K562 (cell line): Measurements from ENCODE around the gene RAX. TPM values are rescaled to one million over a fixed set of nuclear protein-coding genes. Genes with fewer than 3 reads are reported as not detected.

ENCODE experiments used
- ATAC-seq: fragments of 200-7000 bp; cut with Tn5 transposase; 3 replicates; pipeline ENCODE4 v1.9.1; 2020; ENCODE audit warnings: moderate library complexity
- BruUV-seq: library from RNA; stranded (reverse); fragments of 400-500 nt; replicated peaks from 2 replicates; lab custom pipeline; 2021; lab: Mats Ljungman, UMichigan
- CTCF ChIA-PET: fragments of 300-600 bp; formaldehyde crosslinking; extraction: SDS; loops from one replicate; lab custom pipeline; 2021; ENCODE audit warnings: low intra/inter-chr PET ratio; lab: Yijun Ruan, JAX
- POLR2A ChIA-PET: fragments of 300-600, 350-650 bp; sonication (Branson Sonifier 250); formaldehyde crosslinking; extraction: SDS; loops from one replicate; lab custom pipeline; 2021; ENCODE audit warnings: antibody characterized with exemption, inconsistent platforms; lab: Yijun Ruan, JAX
- DNase-seq, 4 experiments: peaks; one replicate each; pipeline versions ENCODE4 v3.0.0 to v3.0.0-alpha.2; 2011 to 2018; ENCODE audit warnings: low spot score in 3 of 4, mixed read lengths in 3 of 4; ENCODE audit errors: extremely low read depth in 1 of 4
- FAIRE-seq: peaks from 2 replicates; lab custom pipeline; 2011; peaks lifted over from hg19 to GRCh38; lab: Jason Lieb, UNC
- H2AFZ ChIP-seq: 2 replicates; pipeline ENCODE4 v1.6.0; 2011; ENCODE audit warnings: low read depth, low read length, control low read depth, inconsistent platforms
- H3K27ac ChIP-seq: fragments of 200-600 bp; 3 replicates; pipeline ENCODE4 v1.8.0; 2011; ENCODE audit warnings: low read depth, mild to moderate bottlenecking, control low read depth, inconsistent platforms, low read length, moderate library complexity, mixed read lengths; ENCODE audit errors: extremely low read depth
- H3K27me3 ChIP-seq, 2 experiments: fragments of 300-600 bp in 1 of 2; 2 replicates in 1 of 2; 3 replicates in 1 of 2; pipeline versions ENCODE4 v1.6.0 to v1.8.0; 2011; ENCODE audit warnings: inconsistent platforms in 2 of 2, low read length in 2 of 2, mild to moderate bottlenecking in 1 of 2, mixed read lengths in 1 of 2, moderate library complexity in 1 of 2; ENCODE audit not compliant: control insufficient read depth in 2 of 2, insufficient read depth in 2 of 2
- H3K36me3 ChIP-seq: fragments of 300-600 bp; 3 replicates; pipeline ENCODE4 v1.8.0; 2011; ENCODE audit warnings: mild to moderate bottlenecking, low read length, inconsistent platforms; ENCODE audit not compliant: control insufficient read depth, insufficient read depth
- H3K4me1 ChIP-seq, 2 experiments: fragments of 200-600 bp in 1 of 2; replicated peaks in 1 of 2; 2 replicates in 1 of 2; 3 replicates in 1 of 2; pipeline versions ENCODE4 v1.5.1 to v1.8.0; 2011; ENCODE audit warnings: inconsistent platforms in 2 of 2, low read length in 2 of 2, mild to moderate bottlenecking in 1 of 2, mixed read lengths in 1 of 2, moderate library complexity in 1 of 2; ENCODE audit not compliant: control insufficient read depth in 2 of 2, insufficient read depth in 2 of 2
- H3K4me2 ChIP-seq: 2 replicates; pipeline ENCODE4 v1.6.1; 2011; ENCODE audit warnings: low read length, control low read depth, inconsistent platforms, mixed read lengths; ENCODE audit not compliant: insufficient read depth
- H3K4me3 ChIP-seq: fragments of 200-600 bp; sonication (generic), shearing (Covaris generic); 2 replicates; pipeline ENCODE4 v1.5.1; 2016; ENCODE audit warnings: control low read depth, inconsistent platforms
- H3K79me2 ChIP-seq: fragments of 200-600 bp; 3 replicates; pipeline ENCODE4 v1.8.0; 2011; ENCODE audit warnings: low read length, inconsistent platforms; ENCODE audit not compliant: control insufficient read depth, insufficient read depth
- H3K9ac ChIP-seq, 2 experiments: 2 replicates each; pipeline versions ENCODE4 v1.6.0 to v1.6.1; 2011; ENCODE audit warnings: low read depth in 2 of 2, low read length in 2 of 2, control low read depth in 1 of 2, inconsistent platforms in 1 of 2, mild to moderate bottlenecking in 1 of 2, mixed read lengths in 1 of 2; ENCODE audit not compliant: insufficient read depth in 1 of 2
- H3K9me1 ChIP-seq: one replicate; pipeline ENCODE4 v1.6.0; 2011; ENCODE audit warnings: inconsistent platforms, mild to moderate bottlenecking, low read length, moderate library complexity; ENCODE audit not compliant: control insufficient read depth, insufficient read depth
- H3K9me3 ChIP-seq: replicated peaks from 2 replicates; pipeline ENCODE4 v1.5.1; 2011; ENCODE audit warnings: low read depth, low read length, inconsistent platforms; ENCODE audit not compliant: control insufficient read depth, insufficient read depth
- H4K20me1 ChIP-seq: replicated peaks from 2 replicates; pipeline ENCODE4 v1.6.1; 2011; ENCODE audit warnings: low read length, inconsistent platforms, mixed read lengths; ENCODE audit not compliant: control insufficient read depth, insufficient read depth
- ARID1B ChIP-seq: fragments of 450-650 bp; IDR thresholded peaks from 2 replicates; pipeline ENCODE4 v1.6.1; 2016; ENCODE audit warnings: antibody characterized with exemption, mild to moderate bottlenecking, inconsistent platforms
- CBX1 ChIP-seq: sonication (generic); IDR thresholded peaks from 2 replicates; pipeline ENCODE4 v1.6.1; 2016; ENCODE audit warnings: antibody characterized with exemption, low read depth, mild to moderate bottlenecking
- CBX5 ChIP-seq: IDR thresholded peaks from 2 replicates; pipeline ENCODE4 v1.6.1; 2014; ENCODE audit warnings: low read depth, borderline replicate concordance
- CGGBP1 ChIP-seq: fragments of 250-450 bp; sonication (Bioruptor Pico); IDR thresholded peaks from 2 replicates; pipeline ENCODE4 v1.9.0; 2021; ENCODE audit warnings: mild to moderate bottlenecking
- CHCHD3 ChIP-seq: fragments of 250-450 bp; sonication (Bioruptor Pico); IDR thresholded peaks from 2 replicates; pipeline ENCODE4 v2.1.2; 2022; ENCODE audit warnings: mild to moderate bottlenecking
- DMBX1 ChIP-seq: fragments of 250-450 bp; sonication (Bioruptor Pico); IDR thresholded peaks from 2 replicates; pipeline ENCODE4 v1.8.0; 2022; ENCODE audit warnings: inconsistent platforms, mild to moderate bottlenecking, moderate library complexity, borderline replicate concordance
- DNMT1 ChIP-seq: fragments of 450-650 bp; IDR thresholded peaks from 2 replicates; pipeline ENCODE4 v1.6.1; 2016; ENCODE audit warnings: antibody characterized with exemption, mild to moderate bottlenecking
- KLF1 ChIP-seq: fragments of 450-650 bp; IDR thresholded peaks from 2 replicates; pipeline ENCODE4 v1.6.1; 2016; ENCODE audit warnings: missing genetic modification characterization, missing compliant biosample characterization
- KLF10 ChIP-seq: fragments of 250-450 bp; sonication (Bioruptor Pico); IDR thresholded peaks from 2 replicates; pipeline ENCODE4 v1.6.1; 2021; ENCODE audit warnings: matching md5 sums
- MTA2 ChIP-seq: fragments of 450-650 bp; IDR thresholded peaks from 2 replicates; pipeline ENCODE4 v1.6.1; 2016; ENCODE audit warnings: low read depth
- NRF1 ChIP-seq, 2 experiments: fragments of 450-650 bp; IDR thresholded peaks in 1 of 2; conservative IDR thresholded peaks in 1 of 2; 2 replicates each; pipeline ENCODE4 v1.6.1; 2014; ENCODE audit warnings: mild to moderate bottlenecking in 2 of 2
- PHF8 ChIP-seq: fragments of 200-600 bp; sonication (generic); IDR thresholded peaks from 2 replicates; pipeline ENCODE4 v1.6.1; 2012; ENCODE audit warnings: mixed run types, mild to moderate bottlenecking, inconsistent platforms, low read length, moderate library complexity, borderline replicate concordance
- RNF2 ChIP-seq: sonication (generic); IDR thresholded peaks from 2 replicates; pipeline ENCODE4 v1.6.1; 2016
- SPI1 ChIP-seq: IDR thresholded peaks from 2 replicates; pipeline ENCODE4 v1.6.1; 2011; ENCODE audit warnings: low read depth, low read length, control low read depth, borderline replicate concordance
- ZBTB2 ChIP-seq: fragments of 450-650 bp; IDR thresholded peaks from 2 replicates; pipeline ENCODE4 v1.6.1; 2016; ENCODE audit warnings: antibody characterized with exemption
- ZNF12 ChIP-seq: sonication (generic); formaldehyde crosslinking; IDR thresholded peaks from 2 replicates; pipeline ENCODE4 v1.4.0; 2020; ENCODE audit warnings: mild to moderate bottlenecking, missing genetic modification reagents
- ZNF444 ChIP-seq: fragments of 250-450 bp; sonication (Bioruptor Pico); IDR thresholded peaks from 2 replicates; pipeline ENCODE4 v1.4.0; 2020; ENCODE audit warnings: mild to moderate bottlenecking, moderate library complexity
- ZNF707 ChIP-seq: fragments of 250-450 bp; sonication (Bioruptor Pico); conservative IDR thresholded peaks from 2 replicates; pipeline ENCODE4 v1.8.0; 2022; ENCODE audit warnings: inconsistent platforms, mild to moderate bottlenecking, moderate library complexity
- WGBS: fragments of 100-300 bp; shearing (Covaris generic); methylation state at CpG from one replicate; pipeline ENCODE4 v1.1.6; 2016; ENCODE audit warnings: low coverage, mixed read lengths; ENCODE audit not compliant: insufficient coverage; ENCODE audit errors: missing lambda C conversion rate; 5-methylcytosine and 5-hydroxymethylcytosine counted together
- in situ Hi-C: fragments of 300-500 bp; cut with MboI; formaldehyde crosslinking; loops from 4 replicates; pipeline ENCODE4 v1.15.0; 2018; ENCODE audit warnings: inconsistent platforms, mixed read lengths
- intact Hi-C: fragments of 100-400 bp; cut with micrococcal nuclease; formaldehyde crosslinking; loops from 2 replicates; pipeline ENCODE4 v1.14.2; 2022
- polyA plus RNA-seq, 8 experiments: library from polyadenylated mRNA; depleted of rRNA in 4 of 8; stranded (reverse) in 5 of 8; unstranded in 3 of 8; fragments of >200 nt; fragmentation: Nextera tagmentation in 2 of 8; fragmentation: Illumina TruSeq in 1 of 8; extraction: Ambion mirVana in 2 of 8; extraction: Trizol in 1 of 8; gene quantifications; 2 replicates each; pipeline versions ENCODE4 v1.2.1 to v1.2.3, GENCODE V29; 2011 to 2014; ENCODE audit warnings: inconsistent platforms in 1 of 8, missing spikeins in 1 of 8
- total RNA-seq, 7 experiments: library from RNA; depleted of rRNA in 6 of 7; stranded (reverse); fragments of >200 nt in 6 of 7; fragmentation: Illumina TruSeq in 2 of 7; extraction: Trizol in 2 of 7; gene quantifications; 2 replicates each; pipeline versions ENCODE4 v1.2.1 to v1.2.3, GENCODE V29; 2011 to 2021; ENCODE audit warnings: low replicate concordance in 1 of 7

RAX gene
- total and polyA plus RNA-seq, 9 of the 15 experiments (the other 6 are each of a cell fraction or from before 2014, with no cell fraction given): not detected

- H4K20me1 ChIP-seq: no peaks in the 10 kb centered on the region
- H3K4me2 ChIP-seq: no peak overlapping the region
- ChIA-PET CTCF (no interaction called here), POLR2A (interaction anchor here (0.8 kb wide), 1 partner anchor 555 kb away, joined by 3 read pairs; no protein-coding TSS in a partner anchor)
- TF ChIP-seq NRF1 (conservative IDR thresholded peaks at IDR 0.05 in 1 of 2, IDR thresholded peaks at IDR 0.05 in 1 of 2) (peak; percentile 52 to 56; a peak in 3 of 4 replicates), DMBX1 (CRISPR knock-in tag) (no peak)
- no peaks in the 10 kb centered on the region for H3K4me1 ChIP-seq
- no TSS peak for BruUV-seq
- no peak for DNase-seq
- H3K27ac ChIP-seq: no peak overlapping the region
- no peaks in the 10 kb centered on the region for H3K36me3 ChIP-seq
- no peak overlapping the region for H3K4me3 ChIP-seq
- in situ Hi-C loops: no loop called here
- FAIRE-seq: no peak
- no peaks in the 10 kb centered on the region for H3K79me2 ChIP-seq
- intact Hi-C loops: no loop called here
- no peak overlapping the region for H2AFZ ChIP-seq
- H3K9ac ChIP-seq: no peak overlapping the region
- H3K9me1 ChIP-seq: no peaks in the 10 kb centered on the region
- no peak for ATAC-seq
- 0% methylated on average over 11 of the region's 11 CpGs for WGBS
- no peaks in the 10 kb centered on the region for H3K9me3 ChIP-seq
- H3K27me3 ChIP-seq: peaks cover 5 to 8% of the 10 kb centered on the region in 2 experiments; a peak in 2 of 5 replicates
Measured at GRCh38 chr18:59282341-59282740, 9.1 kb upstream of the RAX start.

- in situ Hi-C loops: no loop called here
- TF ChIP-seq CGGBP1 (CRISPR knock-in tag) (no peak), ZBTB2 (no peak), DNMT1 (no peak), MTA2 (no peak), ZNF444 (CRISPR knock-in tag) (no peak), ARID1B (no peak), CBX1 (no peak), ZNF707 (CRISPR knock-in tag) (no peak), SPI1 (no peak), ZNF12 (CRISPR knock-in tag) (no peak), KLF10 (no peak), RNF2 (no peak), KLF1 (tag) (no peak), PHF8 (no peak), CHCHD3 (CRISPR knock-in tag) (no peak), CBX5 (no peak)
Measured at GRCh38 chr18:59279722-59280121, 6.5 kb upstream of the RAX start.

More at GRCh38 chr18:59279722-59280121, 6.5 kb upstream of the RAX start:
- no peaks in the 10 kb centered on the region for H3K9me3 ChIP-seq
- H3K79me2 ChIP-seq: no peaks in the 10 kb centered on the region
- POLR2A ChIA-PET: no interaction called here
- 0% methylated on average over 1 of the region's 1 CpG for WGBS
- H3K4me1 ChIP-seq: no peaks in the 10 kb centered on the region
- DNase-seq (no peak), ATAC-seq (no peak), FAIRE-seq (no peak)
- intact Hi-C loops: no loop called here
- no peaks in the 10 kb centered on the region for H3K36me3 ChIP-seq
- no peak overlapping the region for H3K9ac ChIP-seq
- no peak overlapping the region for H3K27ac ChIP-seq
- no peak overlapping the region for H3K4me2 ChIP-seq
- H3K9me1 ChIP-seq: no peaks in the 10 kb centered on the region
- H4K20me1 ChIP-seq: no peaks in the 10 kb centered on the region
- H2AFZ ChIP-seq: no peak overlapping the region
- peaks cover 3 to 14% of the 10 kb centered on the region in 2 experiments; a peak in 2 of 5 replicates for H3K27me3 ChIP-seq
- no peak overlapping the region for H3K4me3 ChIP-seq
- CTCF ChIA-PET: interaction anchor here (0.7 kb wide), 1 partner anchor 32 kb away, joined by 5 read pairs; no protein-coding TSS in a partner anchor
- no TSS peak for BruUV-seq
